Right lobe of liver (tissue), 6 donors: ENCODE measurements around the gene KRTAP2-3. TPM values are rescaled to one million over a fixed set of nuclear protein-coding genes. Genes with fewer than 3 reads are reported as not detected.
"Not testable (repeated sequence)": the region's sequence is repeated elsewhere in the genome, so short reads cannot be mapped to it uniquely, and the experiment has no call there.

Source experiments
- ATAC-seq, 4 donors: fragments of 200-7000 bp; cut with Tn5 transposase; one replicate each; pipeline ENCODE4 v1.9.1; 2020; ENCODE audit warnings: mild to moderate bottlenecking in 4 of 4, moderate library complexity in 4 of 4
- DNase-seq, 3 donors: peaks; one replicate each; pipeline ENCODE4 v3.0.0-alpha.2; 2020
- H3K27ac ChIP-seq, 3 donors: fragments of 200-600 bp; one replicate each; pipeline ENCODE4 v1.8.0; 2022
- H3K27me3 ChIP-seq, 2 donors: fragments of 200-600 bp; one replicate each; pipeline ENCODE4 v1.8.0; 2022
- H3K36me3 ChIP-seq, 4 donors: fragments of 200-600 bp; sonication (generic) in 1 of 4; one replicate each; pipeline versions ENCODE4 v1.5.1 to v1.8.0; 2017 to 2022; ENCODE audit warnings: control low read depth in 1 of 4
- H3K4me1 ChIP-seq, 4 donors: fragments of 200-600 bp; sonication (generic) in 1 of 4; one replicate each; pipeline versions ENCODE4 v1.5.1 to v1.8.0; 2017 to 2022; ENCODE audit warnings: control low read depth in 1 of 4
- H3K4me3 ChIP-seq, 3 donors: fragments of 200-600 bp; one replicate each; pipeline ENCODE4 v1.8.0; 2022
- H3K9me3 ChIP-seq, 4 donors: fragments of 200-600 bp; sonication (generic) in 1 of 4; one replicate each; pipeline versions ENCODE4 v1.5.1 to v1.8.0; 2017 to 2022; ENCODE audit warnings: control low read depth in 1 of 4
- CTCF ChIP-seq, 4 donors: fragments of 200-600 bp in 3 of 4; fragments of 450-650 bp in 1 of 4; IDR thresholded peaks; one replicate each; pipeline versions ENCODE4 v1.5.1 to v1.8.0; 2016 to 2022; ENCODE audit warnings: antibody characterized with exemption in 4 of 4, mild to moderate bottlenecking in 2 of 4
- POLR2A ChIP-seq: fragments of 450-650 bp; IDR thresholded peaks from one replicate; pipeline ENCODE4 v1.6.1; 2017; ENCODE audit warnings: antibody characterized with exemption, mild to moderate bottlenecking
- WGBS: methylation state at CpG from one replicate; pipeline ENCODE4 v1.1.6; 2018; ENCODE audit warnings: low coverage, low lambda C conversion rate; ENCODE audit not compliant: insufficient coverage; ENCODE audit errors: missing lambda C conversion rate; 5-methylcytosine and 5-hydroxymethylcytosine counted together
- intact Hi-C, 2 donors: fragments of 100-400 bp; cut with DNase I; formaldehyde crosslinking; loops; one replicate each; pipeline versions ENCODE4 v1.11.2 to v1.14.1; 2022
- total RNA-seq, 6 experiments: library from RNA; depleted of rRNA in 2 of 6; stranded (reverse); fragments of >200 nt in 2 of 6; fragmentation: NEBNext Ultra II Directional in 3 of 6; extraction: Animal tissue kit (Norgen Biotek cat#: 25700) in 3 of 6; gene quantifications; one replicate each; pipeline versions ENCODE4 v1.1.0 to v1.2.4, GENCODE V29; 2016 to 2023
- donor health status: DM: no; HTN: yes; CAD: no.
- donor health status: DM: no; HTN: no; CAD: no.
- donor health status: DM: no; HTN: no; CAD: no.
- donor health status: DM: no; HTN: yes; CAD: no.
- donor health status: DM: no; HTN: yes; CAD: no.

Gene KRTAP2-3
- total RNA-seq, 6 experiments from 2014 or later: not detected

- no peaks in the 10 kb centered on the region for H3K4me1 ChIP-seq
- no peak overlapping the region for H3K27ac ChIP-seq
- no peak for TF ChIP-seq CTCF (IDR thresholded peaks at IDR 0.05)
- no peak for TF ChIP-seq POLR2A
- no peak overlapping the region for H3K4me3 ChIP-seq
- no peak for ATAC-seq
- WGBS: 100% methylated on average over 1 of the region's 1 CpG
- DNase-seq: no peak
- H3K9me3 ChIP-seq: no peaks in the 10 kb centered on the region
- no peaks in the 10 kb centered on the region for H3K27me3 ChIP-seq
- intact Hi-C loops: no loop called here
- H3K36me3 ChIP-seq: no peaks in the 10 kb centered on the region
Observed at GRCh38 chr17:41103896-41104295, 44.0 kb upstream of the KRTAP2-3 start.

- DNase-seq: no peak
- no peak within 1 kb of the TSS for H3K27ac ChIP-seq
- ATAC-seq: no peak
- 19% methylated on average over 4 of the region's 10 CpGs for WGBS
- TF ChIP-seq POLR2A: no peak
- no peak for TF ChIP-seq CTCF (IDR thresholded peaks at IDR 0.05)
- no peaks in the 10 kb centered on the region for H3K4me1 ChIP-seq
- H3K27me3 ChIP-seq: no peaks in the 10 kb centered on the region
- H3K9me3 ChIP-seq: no peaks in the 10 kb centered on the region
- intact Hi-C loops: no loop called here
- H3K4me3 ChIP-seq: no peak within 1 kb of the TSS
- no peaks in the 10 kb centered on the region for H3K36me3 ChIP-seq
Observed at GRCh38 chr17:41101586-41102259, 41.8 kb upstream of the KRTAP2-3 start, which contains the start of gene KRTAP4-16. Gene KRTAP4-16, minus strand, starts transcription at chr17:41102209. Its CDS starts 0 bp downstream, at chr17:41102209.

GRCh38 chr17:41099682-41100480 lies 40.0 kb upstream of the KRTAP2-3 start:
- H3K27ac ChIP-seq, H3K36me3 ChIP-seq, intact Hi-C loops, ATAC-seq, H3K4me3 ChIP-seq, H3K27me3 ChIP-seq, H3K9me3 ChIP-seq, H3K4me1 ChIP-seq, DNase-seq: not testable (repeated sequence)
- WGBS: 22% methylated on average over 7 of the region's 7 CpGs

- H3K27ac ChIP-seq: no peak overlapping the region
- 67% methylated on average over 6 of the region's 6 CpGs for WGBS
- intact Hi-C loops: no loop called here
- no peak overlapping the region for H3K4me3 ChIP-seq
- H3K27me3 ChIP-seq: no peaks in the 10 kb centered on the region
- H3K36me3 ChIP-seq: no peaks in the 10 kb centered on the region
- no peaks in the 10 kb centered on the region for H3K9me3 ChIP-seq
- H3K4me1 ChIP-seq: no peaks in the 10 kb centered on the region
- no peak for DNase-seq
- TF ChIP-seq POLR2A (no peak), CTCF (IDR thresholded peaks at IDR 0.05) (no peak)
- no peak for ATAC-seq
Observed at GRCh38 chr17:41098481-41098880, 38.6 kb upstream of the KRTAP2-3 start.

GRCh38 chr17:41098042-41098441 lies 38.1 kb upstream of the KRTAP2-3 start, which contains the start of gene KRTAP4-8:
Gene KRTAP4-8, minus strand, starts transcription at chr17:41098142. Its CDS starts 58 bp downstream, at chr17:41098084.
- intact Hi-C loops: no loop called here

More at GRCh38 chr17:41098042-41098441, 38.1 kb upstream of the KRTAP2-3 start, which contains the start of gene KRTAP4-8:
- ATAC-seq: no peak
- H3K9me3 ChIP-seq: no peaks in the 10 kb centered on the region
- H3K27me3 ChIP-seq: no peaks in the 10 kb centered on the region
- no peak within 1 kb of the TSS for H3K4me3 ChIP-seq
- no peak within 1 kb of the TSS for H3K27ac ChIP-seq
- 37% methylated on average over 3 of the region's 4 CpGs for WGBS
- TF ChIP-seq POLR2A: no peak
- no peak for TF ChIP-seq CTCF (IDR thresholded peaks at IDR 0.05)
- DNase-seq: no peak
- no peaks in the 10 kb centered on the region for H3K4me1 ChIP-seq
- H3K36me3 ChIP-seq: no peaks in the 10 kb centered on the region
